RWPE2 (cell line): Measurements from ENCODE around the gene LRRC7.

Experiments used
- ATAC-seq: fragments of 200-7000 bp; cut with Tn5 transposase; 3 replicates; pipeline ENCODE4 v1.9.1; 2021; ENCODE audit warnings: low read depth
- DNase-seq: peaks from one replicate; pipeline ENCODE4 v3.0.0-alpha.2; 2020; ENCODE audit warnings: low spot score
- H3K27ac ChIP-seq: fragments of 450-650 bp; 2 replicates; pipeline ENCODE4 v1.5.1; 2017; ENCODE audit warnings: mild to moderate bottlenecking; ENCODE audit not compliant: poor library complexity, severe bottlenecking
- H3K27me3 ChIP-seq: fragments of 250-450 bp; sonication (Bioruptor Pico); 2 replicates; pipeline ENCODE4 v1.5.1; 2021; ENCODE audit warnings: mild to moderate bottlenecking, moderate library complexity; ENCODE audit not compliant: insufficient read depth, poor library complexity, severe bottlenecking
- H3K36me3 ChIP-seq: fragments of 250-450 bp; sonication (Bioruptor Pico); 2 replicates; pipeline ENCODE4 v1.5.1; 2020; ENCODE audit warnings: low read depth, mild to moderate bottlenecking, moderate library complexity
- H3K4me1 ChIP-seq: fragments of 250-450 bp; sonication (Bioruptor Pico); 2 replicates; pipeline ENCODE4 v1.5.1; 2021; ENCODE audit warnings: mild to moderate bottlenecking, moderate library complexity; ENCODE audit not compliant: insufficient read depth, poor library complexity, severe bottlenecking
- H3K4me3 ChIP-seq: fragments of 250-450 bp; sonication (Bioruptor Pico); 2 replicates; pipeline ENCODE4 v1.5.1; 2021; ENCODE audit warnings: mild to moderate bottlenecking, moderate library complexity; ENCODE audit not compliant: severe bottlenecking
- H3K9me3 ChIP-seq: fragments of 250-450 bp; sonication (Bioruptor Pico); 2 replicates; pipeline ENCODE4 v1.5.1; 2021; ENCODE audit warnings: mild to moderate bottlenecking, moderate library complexity; ENCODE audit not compliant: severe bottlenecking
- CTCF ChIP-seq: fragments of 450-650 bp; IDR thresholded peaks from one replicate; pipeline ENCODE4 v1.5.1; 2017; ENCODE audit warnings: mild to moderate bottlenecking, moderate library complexity; ENCODE audit not compliant: poor library complexity, severe bottlenecking

Gene LRRC7

GRCh38 chr1:69737527-69738185 lies 169.9 kb downstream of the LRRC7 start:
- no peaks in the 10 kb centered on the region for H3K27me3 ChIP-seq
- TF ChIP-seq CTCF: peak; percentile 83
- no peaks in the 10 kb centered on the region for H3K4me1 ChIP-seq
- no peak overlapping the region for H3K4me3 ChIP-seq
- H3K36me3 ChIP-seq: no peaks in the 10 kb centered on the region
- peak; percentile 68 for ATAC-seq
- DNase-seq: no peak
- no peak overlapping the region for H3K27ac ChIP-seq
- H3K9me3 ChIP-seq: no peaks in the 10 kb centered on the region

- no peak for TF ChIP-seq CTCF
These were observed 170.9 kb downstream of the LRRC7 start for GRCh38 chr1:69738458-69739250.

GRCh38 chr1:69739251-69739605 lies 171.5 kb downstream of the LRRC7 start:
- H3K4me3 ChIP-seq: no peak overlapping the region
- H3K27ac ChIP-seq: no peak overlapping the region
- no peak for DNase-seq
- H3K9me3 ChIP-seq: no peaks in the 10 kb centered on the region
- no peak for ATAC-seq
- TF ChIP-seq CTCF: no peak
- H3K4me1 ChIP-seq: no peaks in the 10 kb centered on the region
- H3K27me3 ChIP-seq: no peaks in the 10 kb centered on the region
- H3K36me3 ChIP-seq: no peaks in the 10 kb centered on the region

More at GRCh38 chr1:69738458-69739250, 170.9 kb downstream of the LRRC7 start:
- H3K9me3 ChIP-seq: no peaks in the 10 kb centered on the region
- H3K4me3 ChIP-seq: no peak overlapping the region
- H3K4me1 ChIP-seq: no peaks in the 10 kb centered on the region
- no peak for ATAC-seq
- no peaks in the 10 kb centered on the region for H3K27me3 ChIP-seq
- no peak overlapping the region for H3K27ac ChIP-seq
- H3K36me3 ChIP-seq: no peaks in the 10 kb centered on the region
- DNase-seq: no peak

- Histone ChIP-seq H3K27ac (no peak overlapping the region), H3K27me3 (no peaks in the 10 kb centered on the region), H3K9me3 (no peaks in the 10 kb centered on the region), H3K4me3 (no peak overlapping the region), H3K36me3 (no peaks in the 10 kb centered on the region), H3K4me1 (no peaks in the 10 kb centered on the region)
- DNase-seq (no peak), ATAC-seq (no peak)
- TF ChIP-seq CTCF: no peak
These were observed 175.4 kb downstream of the LRRC7 start for GRCh38 chr1:69743146-69743545.

- Histone ChIP-seq H3K27me3 (no peaks in the 10 kb centered on the region), H3K4me1 (no peaks in the 10 kb centered on the region), H3K36me3 (no peaks in the 10 kb centered on the region), H3K9me3 (no peaks in the 10 kb centered on the region), H3K27ac (no peak overlapping the region), H3K4me3 (no peak overlapping the region)
- DNase-seq (no peak), ATAC-seq (no peak)
- no peak for TF ChIP-seq CTCF
These were observed 176.7 kb downstream of the LRRC7 start for GRCh38 chr1:69744381-69744780.
